ENCODE measurements around the gene P2RY4. TPM values are rescaled to one million over a fixed set of nuclear protein-coding genes. Genes with fewer than 3 reads are reported as not detected.

P2RY4 gene
- total and polyA plus RNA-seq, 2 of the 8 experiments (the other 6 are each of a cell fraction or from before 2014, with no cell fraction given): 0.38 TPM; not detected in 1

DNA sequence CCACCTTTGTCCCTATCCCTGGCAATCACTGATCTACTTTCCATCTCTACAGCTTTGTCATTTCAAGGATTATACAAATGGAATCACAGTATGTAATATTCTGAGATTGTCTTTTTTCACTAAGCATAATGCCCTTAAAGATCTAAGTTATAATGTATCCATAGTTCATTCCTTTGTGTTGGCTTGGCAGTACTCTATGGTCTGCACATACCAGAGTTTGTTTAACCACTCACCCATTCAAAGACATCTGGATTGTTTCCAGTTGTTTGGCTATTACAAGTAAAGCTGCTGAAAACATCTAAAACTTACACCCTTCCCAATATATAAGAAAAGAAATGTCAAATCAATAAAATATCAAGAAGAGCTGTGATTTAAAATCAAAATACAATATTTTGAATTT lies 51.5 kb downstream of the P2RY4 start (continued):
- TF ChIP-seq PHF8 (conservative IDR thresholded peaks at IDR 0.05; ENCODE audit: low read depth, low read length): no peak
- no peak for TF ChIP-seq POLR2AphosphoS5 (IDR thresholded peaks at IDR 0.05; ENCODE audit: low read depth, low read length)
- no peak for TF ChIP-seq EGR1 (IDR thresholded peaks at IDR 0.05; ENCODE audit: borderline replicate concordance, low read depth, low read length)

Small RNA genes within 50 kb of the gene (small RNA-seq; reads per million reads assigned to genes)
- gene RNA5SP507 (ENCODE audit: insufficient read depth): 1.0 reads per million

Other genes with a start within 250 kb of the P2RY4 start
- not detected in 2 replicates for gene AWAT2, start 210.3 kb downstream of the P2RY4 start, total RNA-seq (2021; fragmentation: NEBNext Ultra II Directional; extraction: Animal tissue kit (Norgen Biotek cat#: 25700))
- not detected in 2 replicates for gene AWAT2, start 210.3 kb downstream of the P2RY4 start, polyA plus RNA-seq (2011; rRNA removed)
- gene OTUD6A, start 197.7 kb downstream of the P2RY4 start, total RNA-seq (2021; fragmentation: NEBNext Ultra II Directional; extraction: Animal tissue kit (Norgen Biotek cat#: 25700)): 0.17 TPM in 1 of 2 replicates, not detected in the other
- gene OTUD6A, start 197.7 kb downstream of the P2RY4 start, polyA plus RNA-seq (2011; rRNA removed): 0.09 and 0.27 TPM in 2 replicates
- 40.5 and 45.4 TPM in 2 replicates for gene IGBP1, start 126.8 kb downstream of the P2RY4 start, total RNA-seq (2021; fragmentation: NEBNext Ultra II Directional; extraction: Animal tissue kit (Norgen Biotek cat#: 25700))
- 28.0 and 41.3 TPM in 2 replicates for gene IGBP1, start 126.8 kb downstream of the P2RY4 start, polyA plus RNA-seq (2011; rRNA removed)
- gene DGAT2L6, start 82.7 kb downstream of the P2RY4 start, total RNA-seq (2021; fragmentation: NEBNext Ultra II Directional; extraction: Animal tissue kit (Norgen Biotek cat#: 25700)): not detected in 2 replicates
- not detected in 2 replicates for gene DGAT2L6, start 82.7 kb downstream of the P2RY4 start, polyA plus RNA-seq (2011; rRNA removed)
- not detected in 2 replicates for gene AWAT1, start 25.5 kb downstream of the P2RY4 start, total RNA-seq (2021; fragmentation: NEBNext Ultra II Directional; extraction: Animal tissue kit (Norgen Biotek cat#: 25700))
- not detected in 2 replicates for gene AWAT1, start 25.5 kb downstream of the P2RY4 start, polyA plus RNA-seq (2011; rRNA removed)
- gene ARR3, start 8.1 kb upstream of the P2RY4 start, total RNA-seq (2021; fragmentation: NEBNext Ultra II Directional; extraction: Animal tissue kit (Norgen Biotek cat#: 25700)): not detected in 2 replicates
- not detected in 2 replicates for gene ARR3, start 8.1 kb upstream of the P2RY4 start, polyA plus RNA-seq (2011; rRNA removed)
- gene RAB41, start 22.0 kb upstream of the P2RY4 start, total RNA-seq (2021; fragmentation: NEBNext Ultra II Directional; extraction: Animal tissue kit (Norgen Biotek cat#: 25700)): not detected in 2 replicates
- gene RAB41, start 22.0 kb upstream of the P2RY4 start, polyA plus RNA-seq (2011; rRNA removed): not detected in 2 replicates
- gene PDZD11, start 29.7 kb upstream of the P2RY4 start, total RNA-seq (2021; fragmentation: NEBNext Ultra II Directional; extraction: Animal tissue kit (Norgen Biotek cat#: 25700)): 29.1 and 31.5 TPM in 2 replicates
- gene PDZD11, start 29.7 kb upstream of the P2RY4 start, polyA plus RNA-seq (2011; rRNA removed): 37.6 and 55.9 TPM in 2 replicates
- gene KIF4A, start 29.9 kb upstream of the P2RY4 start, total RNA-seq (2021; fragmentation: NEBNext Ultra II Directional; extraction: Animal tissue kit (Norgen Biotek cat#: 25700)): 35.7 and 36.6 TPM in 2 replicates
- 8.4 and 10.9 TPM in 2 replicates for gene KIF4A, start 29.9 kb upstream of the P2RY4 start, polyA plus RNA-seq (2011; rRNA removed)
- gene GDPD2, start 163.1 kb upstream of the P2RY4 start, total RNA-seq (2021; fragmentation: NEBNext Ultra II Directional; extraction: Animal tissue kit (Norgen Biotek cat#: 25700)): 25.6 and 27.6 TPM in 2 replicates
- 68.3 and 75.5 TPM in 2 replicates for gene GDPD2, start 163.1 kb upstream of the P2RY4 start, polyA plus RNA-seq (2011; rRNA removed)
- 57.1 and 63.8 TPM in 2 replicates for gene DLG3, start 184.6 kb upstream of the P2RY4 start, total RNA-seq (2021; fragmentation: NEBNext Ultra II Directional; extraction: Animal tissue kit (Norgen Biotek cat#: 25700))
- gene DLG3, start 184.6 kb upstream of the P2RY4 start, polyA plus RNA-seq (2011; rRNA removed): 22.4 and 29.2 TPM in 2 replicates